ENCODE data around the gene HS1BP3. TPM values are rescaled to one million over a fixed set of nuclear protein-coding genes. Genes with fewer than 3 reads are reported as not detected.

The HS1BP3 gene
- total RNA-seq, 1 donor from 2014 or later = 10.0 TPM

DNA sequence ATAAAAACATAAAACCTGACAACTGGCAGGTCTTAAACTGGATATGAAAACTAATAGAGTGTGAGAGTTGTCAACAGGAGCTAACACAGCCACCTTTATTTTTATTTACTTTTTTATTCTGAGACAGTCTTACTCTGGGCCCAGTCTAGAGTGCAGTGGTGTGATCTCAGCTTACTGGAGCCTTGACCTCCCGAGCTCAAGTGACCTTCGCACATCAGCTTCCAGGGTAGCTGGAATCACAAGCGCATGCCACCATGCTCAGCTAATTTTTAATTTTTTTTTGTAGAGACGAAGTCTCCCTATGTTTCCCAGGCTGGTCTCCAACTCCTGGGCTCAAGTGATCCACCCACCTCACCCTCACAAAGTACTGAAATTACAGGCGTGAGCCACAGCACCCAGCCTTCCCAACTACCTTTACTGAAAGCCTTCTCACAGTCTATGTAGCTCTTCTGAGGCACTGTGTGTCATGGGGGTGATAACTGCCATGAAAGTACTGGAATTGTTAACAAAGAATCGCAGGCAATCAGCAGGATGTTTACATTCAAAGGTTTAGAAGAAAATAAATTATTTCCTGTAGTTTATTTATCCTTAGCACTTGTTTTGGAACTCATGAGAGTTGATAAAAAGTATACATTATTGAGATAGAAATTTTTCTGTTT is 40.3 kb upstream of the HS1BP3 start:
- Histone ChIP-seq H3K36me3 (no peaks in the 10 kb centered on the region), H3K4me3 (no peak overlapping the region), H2AFZ (replicated peaks) (no peak overlapping the region), H3K9ac (no peak overlapping the region), H3K4me2 (no peak overlapping the region), H3F3A (ENCODE audit: low read depth) (no peaks in the 10 kb centered on the region), H3K4me1 (no peaks in the 10 kb centered on the region), H3K27me3 (no peaks in the 10 kb centered on the region), H3K79me2 (ENCODE audit: low read depth) (no peaks in the 10 kb centered on the region), H3K9me3 (ENCODE audit: low read depth) (no peaks in the 10 kb centered on the region), H3K27ac (no peak overlapping the region), H4K20me1 (ENCODE audit: low read depth) (peaks cover 4% of the 10 kb centered on the region)
- DNase-seq (ENCODE audit: low spot score) = no peak
- H3K4me1 Mint-ChIP-seq = no peaks in the 10 kb centered on the region
- TF ChIP-seq EZH2 (IDR thresholded peaks at IDR 0.05) = no peak
- TF ChIP-seq, protein P1, sequence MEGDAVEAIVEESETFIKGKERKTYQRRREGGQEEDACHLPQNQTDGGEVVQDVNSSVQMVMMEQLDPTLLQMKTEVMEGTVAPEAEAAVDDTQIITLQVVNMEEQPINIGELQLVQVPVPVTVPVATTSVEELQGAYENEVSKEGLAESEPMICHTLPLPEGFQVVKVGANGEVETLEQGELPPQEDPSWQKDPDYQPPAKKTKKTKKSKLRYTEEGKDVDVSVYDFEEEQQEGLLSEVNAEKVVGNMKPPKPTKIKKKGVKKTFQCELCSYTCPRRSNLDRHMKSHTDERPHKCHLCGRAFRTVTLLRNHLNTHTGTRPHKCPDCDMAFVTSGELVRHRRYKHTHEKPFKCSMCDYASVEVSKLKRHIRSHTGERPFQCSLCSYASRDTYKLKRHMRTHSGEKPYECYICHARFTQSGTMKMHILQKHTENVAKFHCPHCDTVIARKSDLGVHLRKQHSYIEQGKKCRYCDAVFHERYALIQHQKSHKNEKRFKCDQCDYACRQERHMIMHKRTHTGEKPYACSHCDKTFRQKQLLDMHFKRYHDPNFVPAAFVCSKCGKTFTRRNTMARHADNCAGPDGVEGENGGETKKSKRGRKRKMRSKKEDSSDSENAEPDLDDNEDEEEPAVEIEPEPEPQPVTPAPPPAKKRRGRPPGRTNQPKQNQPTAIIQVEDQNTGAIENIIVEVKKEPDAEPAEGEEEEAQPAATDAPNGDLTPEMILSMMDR (IDR thresholded peaks at IDR 0.05) = no peak
- TF ChIP-seq EZH2phosphoT487 (IDR thresholded peaks at IDR 0.05) = no peak
- H3K9me3 Mint-ChIP-seq = no peaks in the 10 kb centered on the region
- no peaks in the 10 kb centered on the region for H3K27me3 Mint-ChIP-seq (ENCODE audit: insufficient read depth, low read depth)
- no peak overlapping the region for H3K27ac Mint-ChIP-seq
- H3K4me3 Mint-ChIP-seq = no peak overlapping the region
- H3K36me3 Mint-ChIP-seq = peaks cover 18% of the 10 kb centered on the region

DNA sequence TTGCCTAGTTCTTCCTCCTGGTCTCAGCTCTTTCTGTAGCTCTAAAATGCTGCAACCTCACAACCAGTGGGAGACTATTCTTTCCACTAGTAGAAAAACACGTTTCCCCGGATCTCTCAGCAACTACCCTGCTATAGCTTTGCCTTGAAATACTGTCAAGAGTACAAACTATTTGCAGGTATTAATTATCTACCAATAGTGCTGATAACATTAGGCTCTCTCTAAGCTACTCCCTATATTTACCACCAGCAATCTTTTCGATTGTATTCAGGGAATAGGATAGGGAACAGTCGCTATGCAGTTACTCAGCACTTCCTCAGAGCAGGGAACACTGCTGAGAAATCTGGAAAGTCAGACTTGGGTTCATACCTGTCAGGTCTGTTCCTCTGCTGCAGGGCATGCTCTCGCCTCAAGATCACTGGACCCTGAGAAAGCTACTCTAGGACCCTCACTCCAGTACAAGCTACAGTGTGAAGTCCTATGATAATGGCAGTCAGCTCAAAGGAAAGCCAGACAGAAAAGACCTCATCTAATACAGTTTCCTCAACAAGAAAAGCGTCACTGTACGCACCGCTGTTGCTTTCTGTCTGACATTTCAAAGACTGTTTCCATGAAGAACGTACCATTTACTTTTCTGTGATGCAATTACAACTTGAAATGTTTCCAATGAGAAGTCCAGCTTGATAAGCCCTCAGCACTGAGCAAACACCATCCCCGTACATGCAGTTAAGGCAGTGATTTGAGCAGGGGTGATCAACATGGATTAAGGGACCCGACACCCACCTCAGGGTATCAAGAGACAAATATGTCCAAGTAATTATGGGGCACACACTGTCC is 38.7 kb upstream of the HS1BP3 start:
- H3K9ac ChIP-seq = no peak overlapping the region
- no peaks in the 10 kb centered on the region for H3K27me3 ChIP-seq
- DNase-seq (ENCODE audit: low spot score) = no peak
- H3K4me2 ChIP-seq = no peak overlapping the region
- no peak overlapping the region for H3K27ac Mint-ChIP-seq
- H3K36me3 Mint-ChIP-seq = peaks cover 20% of the 10 kb centered on the region
- H3K79me2 ChIP-seq (ENCODE audit: low read depth) = no peaks in the 10 kb centered on the region
- no peaks in the 10 kb centered on the region for H3K9me3 ChIP-seq (ENCODE audit: low read depth)
- no peak overlapping the region for H2AFZ ChIP-seq (replicated peaks)
- peaks cover 4% of the 10 kb centered on the region for H4K20me1 ChIP-seq (ENCODE audit: low read depth)
- no peaks in the 10 kb centered on the region for H3K4me1 Mint-ChIP-seq
- H3K27ac ChIP-seq = no peak overlapping the region
- no peak overlapping the region for H3K4me3 Mint-ChIP-seq
- no peaks in the 10 kb centered on the region for H3K27me3 Mint-ChIP-seq (ENCODE audit: insufficient read depth, low read depth)
- no peaks in the 10 kb centered on the region for H3K36me3 ChIP-seq
- TF ChIP-seq EZH2 (IDR thresholded peaks at IDR 0.05) = no peak
- no peak for TF ChIP-seq EZH2phosphoT487 (IDR thresholded peaks at IDR 0.05)
- TF ChIP-seq, protein P1 (IDR thresholded peaks at IDR 0.05) = no peak
- no peaks in the 10 kb centered on the region for H3K4me1 ChIP-seq
- H3K4me3 ChIP-seq = no peak overlapping the region
- no peaks in the 10 kb centered on the region for H3K9me3 Mint-ChIP-seq
- H3F3A ChIP-seq (ENCODE audit: low read depth) = no peaks in the 10 kb centered on the region

DNA sequence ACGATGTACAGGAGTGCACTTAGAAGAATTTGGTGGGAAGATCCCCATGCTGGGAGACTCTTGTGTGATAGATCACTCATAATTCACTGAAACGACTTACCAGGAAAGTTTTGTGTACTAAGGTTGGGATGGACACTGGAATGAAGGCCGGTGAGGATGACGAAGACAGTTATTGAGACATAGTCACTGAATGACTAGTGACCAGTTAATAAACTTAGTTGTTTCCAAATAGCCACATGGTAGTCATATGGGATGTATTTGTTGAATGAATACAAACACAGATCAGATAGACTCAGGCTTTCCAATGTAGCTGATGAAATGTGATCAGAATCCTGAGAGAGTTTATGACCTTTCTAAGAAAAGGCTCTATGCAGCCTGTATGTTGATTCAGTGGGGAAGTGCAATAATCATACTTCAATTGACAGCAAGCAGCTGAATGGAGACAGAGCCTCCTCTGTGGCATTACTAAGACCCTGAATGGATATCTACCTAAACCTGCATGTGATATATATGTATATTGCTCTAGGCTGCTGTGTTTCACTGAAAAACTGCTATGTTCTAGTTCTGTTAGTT is 36.4 kb upstream of the HS1BP3 start:
- H3K4me1 Mint-ChIP-seq = peaks cover under 1% of the 10 kb centered on the region
- peaks cover 27% of the 10 kb centered on the region for H3K36me3 Mint-ChIP-seq
- peaks cover 2% of the 10 kb centered on the region for H3K27me3 Mint-ChIP-seq (ENCODE audit: insufficient read depth, low read depth)
- H3K27me3 ChIP-seq = no peaks in the 10 kb centered on the region
- TF ChIP-seq EZH2 (IDR thresholded peaks at IDR 0.05) = no peak
- TF ChIP-seq, protein P1 (IDR thresholded peaks at IDR 0.05) = no peak
- TF ChIP-seq EZH2phosphoT487 (IDR thresholded peaks at IDR 0.05) = no peak
- H3K4me3 ChIP-seq = no peak overlapping the region
- no peaks in the 10 kb centered on the region for H3K79me2 ChIP-seq (ENCODE audit: low read depth)
- H2AFZ ChIP-seq (replicated peaks) = no peak overlapping the region
- H3K9me3 ChIP-seq (ENCODE audit: low read depth) = no peaks in the 10 kb centered on the region
- no peaks in the 10 kb centered on the region for H3K36me3 ChIP-seq
- no peak overlapping the region for H3K4me2 ChIP-seq
- H3F3A ChIP-seq (ENCODE audit: low read depth) = no peaks in the 10 kb centered on the region
- H3K9ac ChIP-seq = no peak overlapping the region
- no peak overlapping the region for H3K27ac ChIP-seq
- no peak overlapping the region for H3K4me3 Mint-ChIP-seq
- no peaks in the 10 kb centered on the region for H4K20me1 ChIP-seq (ENCODE audit: low read depth)
- H3K9me3 Mint-ChIP-seq = no peaks in the 10 kb centered on the region
- H3K27ac Mint-ChIP-seq = no peak overlapping the region
- DNase-seq (ENCODE audit: low spot score) = no peak
- no peaks in the 10 kb centered on the region for H3K4me1 ChIP-seq

Measured in neural progenitor cell (in vitro differentiated cells).